ENCODE results near the gene COPS6.

DNA sequence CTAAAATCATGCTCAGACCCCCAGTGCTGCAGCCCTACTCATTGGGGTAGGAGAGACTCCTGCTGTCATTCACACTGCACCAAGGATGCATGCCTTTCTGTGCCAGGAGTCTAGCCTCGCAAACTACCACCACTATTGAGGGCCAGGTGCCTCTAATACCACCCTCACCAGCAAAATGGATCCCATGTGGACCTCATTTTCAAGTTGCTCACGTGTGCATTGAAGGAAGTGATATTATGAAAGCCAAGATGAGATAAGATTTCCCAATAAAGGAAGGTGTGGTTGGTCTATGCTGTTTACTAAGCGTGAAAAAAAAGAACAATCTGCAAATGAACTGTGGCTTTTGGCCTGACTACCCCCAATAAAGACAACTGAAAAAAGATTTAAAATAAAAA, 52.8 kb downstream of the COPS6 start:
- TF ChIP-seq, protein P1, sequence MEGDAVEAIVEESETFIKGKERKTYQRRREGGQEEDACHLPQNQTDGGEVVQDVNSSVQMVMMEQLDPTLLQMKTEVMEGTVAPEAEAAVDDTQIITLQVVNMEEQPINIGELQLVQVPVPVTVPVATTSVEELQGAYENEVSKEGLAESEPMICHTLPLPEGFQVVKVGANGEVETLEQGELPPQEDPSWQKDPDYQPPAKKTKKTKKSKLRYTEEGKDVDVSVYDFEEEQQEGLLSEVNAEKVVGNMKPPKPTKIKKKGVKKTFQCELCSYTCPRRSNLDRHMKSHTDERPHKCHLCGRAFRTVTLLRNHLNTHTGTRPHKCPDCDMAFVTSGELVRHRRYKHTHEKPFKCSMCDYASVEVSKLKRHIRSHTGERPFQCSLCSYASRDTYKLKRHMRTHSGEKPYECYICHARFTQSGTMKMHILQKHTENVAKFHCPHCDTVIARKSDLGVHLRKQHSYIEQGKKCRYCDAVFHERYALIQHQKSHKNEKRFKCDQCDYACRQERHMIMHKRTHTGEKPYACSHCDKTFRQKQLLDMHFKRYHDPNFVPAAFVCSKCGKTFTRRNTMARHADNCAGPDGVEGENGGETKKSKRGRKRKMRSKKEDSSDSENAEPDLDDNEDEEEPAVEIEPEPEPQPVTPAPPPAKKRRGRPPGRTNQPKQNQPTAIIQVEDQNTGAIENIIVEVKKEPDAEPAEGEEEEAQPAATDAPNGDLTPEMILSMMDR (IDR thresholded peaks at IDR 0.05): no peak
- no peak for TF ChIP-seq EZH2 (IDR thresholded peaks at IDR 0.05)

All from neural progenitor cell (in vitro differentiated cells).